ENCODE measurements around the gene KLHL26. TPM values are rescaled to one million over a fixed set of nuclear protein-coding genes. Genes with fewer than 3 reads are reported as not detected.
"Not testable (repeated sequence)": the region's sequence is repeated elsewhere in the genome, so short reads cannot be mapped to it uniquely, and the experiment has no call there.

The KLHL26 gene, protein sequence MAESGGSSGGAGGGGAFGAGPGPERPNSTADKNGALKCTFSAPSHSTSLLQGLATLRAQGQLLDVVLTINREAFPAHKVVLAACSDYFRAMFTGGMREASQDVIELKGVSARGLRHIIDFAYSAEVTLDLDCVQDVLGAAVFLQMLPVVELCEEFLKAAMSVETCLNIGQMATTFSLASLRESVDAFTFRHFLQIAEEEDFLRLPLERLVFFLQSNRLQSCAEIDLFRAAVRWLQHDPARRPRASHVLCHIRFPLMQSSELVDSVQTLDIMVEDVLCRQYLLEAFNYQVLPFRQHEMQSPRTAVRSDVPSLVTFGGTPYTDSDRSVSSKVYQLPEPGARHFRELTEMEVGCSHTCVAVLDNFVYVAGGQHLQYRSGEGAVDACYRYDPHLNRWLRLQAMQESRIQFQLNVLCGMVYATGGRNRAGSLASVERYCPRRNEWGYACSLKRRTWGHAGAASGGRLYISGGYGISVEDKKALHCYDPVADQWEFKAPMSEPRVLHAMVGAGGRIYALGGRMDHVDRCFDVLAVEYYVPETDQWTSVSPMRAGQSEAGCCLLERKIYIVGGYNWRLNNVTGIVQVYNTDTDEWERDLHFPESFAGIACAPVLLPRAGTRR
- total RNA-seq, result 6.6 TPM
- long read RNA-seq, full-length matches to known transcripts, result 7 of 14 reads
- long read RNA-seq, partial matches to known transcripts, result 0 of 14 reads
- long read RNA-seq, other reads (novel, unspliced or antisense), result 7 of 14 reads

DNA sequence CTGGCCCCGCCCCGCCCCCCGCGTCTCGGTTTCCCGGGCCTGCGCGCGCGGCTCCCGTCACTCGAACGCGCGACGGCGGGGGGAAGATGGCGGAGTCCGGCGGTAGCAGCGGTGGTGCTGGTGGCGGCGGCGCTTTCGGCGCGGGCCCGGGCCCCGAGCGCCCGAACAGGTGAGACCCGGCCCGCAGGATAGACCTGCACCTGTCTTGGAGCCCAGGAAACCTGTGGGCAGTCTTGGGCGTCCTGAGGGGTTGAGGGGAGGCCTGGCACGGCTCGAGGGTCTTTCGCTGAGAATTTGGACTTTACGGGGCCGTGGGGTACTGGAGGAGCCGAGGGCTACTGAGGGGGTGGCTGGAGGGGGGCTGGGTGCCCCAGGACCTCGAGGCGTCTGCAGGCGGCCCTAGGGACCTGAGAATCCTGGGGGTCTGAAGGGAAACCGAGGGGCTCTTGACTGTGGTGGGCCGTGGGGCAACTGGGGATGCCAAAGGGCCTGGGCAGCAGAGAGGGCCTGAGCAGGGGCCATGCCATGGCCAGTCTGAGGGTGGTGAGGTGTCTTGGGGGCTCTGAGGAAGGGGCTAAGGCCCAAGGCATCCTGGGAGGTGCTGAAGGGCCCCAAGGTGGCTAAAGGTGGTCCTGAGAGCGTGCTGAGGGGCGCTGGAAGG is at the start of gene KLHL26:
KLHL26 (plus strand) TSS at position 60 of the 661 bp plus-strand sequence; CDS start at position 87, 27 bp downstream.
- ATAC-seq, result no peak
- intact Hi-C loops (cut with DNase I), result no loop called here
- DNase-seq (ENCODE audit: missing footprints), result no peak

DNA sequence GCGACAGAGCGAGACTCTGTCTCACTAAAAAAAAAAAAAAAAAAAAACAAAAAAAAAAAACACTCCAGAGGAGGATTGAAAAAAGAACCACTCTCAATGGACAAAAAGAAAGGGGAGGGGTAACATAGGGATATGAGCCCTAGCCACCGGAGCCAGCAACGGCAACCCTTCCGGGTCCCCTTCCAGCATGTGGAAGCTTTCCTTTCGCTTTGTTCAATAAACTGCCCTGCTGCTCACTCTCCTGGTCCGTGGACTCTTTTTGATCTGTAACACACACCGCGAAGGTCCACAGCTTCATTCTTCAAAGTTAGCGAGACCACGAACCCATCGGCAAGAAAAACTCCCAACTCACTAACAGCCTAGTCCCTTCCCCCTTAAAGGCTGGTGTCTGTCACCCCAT is 49.3 kb upstream of the KLHL26 start:
- intact Hi-C loops (cut with DNase I), result no loop called here
- no peak for DNase-seq (ENCODE audit: missing footprints)
- no peak for ATAC-seq

DNA sequence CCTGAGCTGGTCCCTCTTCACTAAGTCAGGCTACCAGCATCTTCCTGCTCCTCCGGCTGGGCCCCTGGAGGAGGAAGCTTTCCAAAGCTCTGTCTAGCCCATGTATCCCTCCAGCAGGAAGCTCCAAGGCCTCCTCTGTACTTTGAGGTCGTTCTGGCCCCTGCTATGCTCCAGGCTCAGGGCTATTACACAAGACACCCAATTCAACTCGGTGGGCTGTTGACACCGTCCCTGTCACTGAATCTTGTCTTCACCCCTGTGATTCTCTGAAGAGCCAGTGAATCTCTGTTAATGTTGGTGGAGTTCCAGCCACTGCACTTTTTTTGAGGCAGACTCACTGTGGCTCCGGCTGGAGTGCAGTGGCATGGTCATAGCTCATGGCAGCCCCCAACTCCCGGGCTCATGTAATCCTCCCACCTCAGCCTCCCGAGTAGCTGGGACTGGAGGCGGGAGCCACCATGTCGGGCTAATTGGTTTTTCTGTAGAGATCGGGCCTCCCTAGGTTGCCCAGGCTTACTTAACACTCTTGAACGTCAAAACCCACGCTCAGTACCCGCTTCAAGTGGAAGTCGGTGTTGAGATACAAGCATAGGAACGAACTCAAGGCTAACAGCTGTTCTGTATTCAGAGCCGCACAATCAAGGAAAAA is 48.7 kb upstream of the KLHL26 start:
- intact Hi-C loops (cut with DNase I), result no loop called here
- ATAC-seq, result peak; percentile 1
- no peak for DNase-seq (ENCODE audit: missing footprints)

DNA sequence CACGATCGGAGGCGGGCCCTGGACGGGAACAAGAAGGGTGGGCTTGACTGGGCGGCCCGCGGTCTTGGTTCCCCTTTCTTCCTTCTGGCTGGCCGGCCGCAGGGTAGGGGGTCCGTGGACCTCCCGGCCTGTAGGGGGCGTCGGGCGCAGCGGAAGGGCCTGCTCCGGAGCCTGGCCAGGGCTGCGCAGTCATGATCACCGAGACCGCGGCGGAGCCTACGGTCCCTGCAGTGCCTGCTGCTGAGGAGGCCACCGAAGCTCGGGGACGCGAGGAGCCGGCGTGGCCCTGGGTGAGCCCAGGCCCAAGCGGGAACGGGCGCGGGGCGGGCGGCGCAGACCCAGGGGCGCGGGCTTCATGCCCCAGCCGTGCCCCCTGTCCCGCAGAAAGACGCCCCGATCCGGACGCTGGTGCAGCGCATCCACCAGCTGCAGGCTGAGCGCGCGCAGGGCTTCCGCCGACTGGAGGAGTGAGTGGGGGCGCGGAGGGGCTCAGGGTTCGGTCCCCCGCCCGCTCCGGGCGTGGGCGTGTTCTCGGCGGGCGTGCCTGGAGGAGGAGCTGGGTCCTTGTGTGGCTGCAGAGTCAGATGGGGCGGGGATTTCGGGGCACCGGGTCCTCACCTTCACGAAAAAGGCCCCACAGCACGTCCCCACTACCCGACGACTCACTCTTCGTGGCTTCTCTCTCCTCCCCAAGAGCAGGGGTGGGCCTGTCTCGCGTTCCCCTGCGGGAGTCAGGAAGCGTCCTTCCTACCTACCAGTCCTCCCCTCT is 48.0 kb upstream of the KLHL26 start, which contains the start of gene REX1BD:
REX1BD (plus strand) TSS at position 188 of the 769 bp plus-strand sequence; CDS start at position 192, 4 bp downstream.
- intact Hi-C loops (cut with DNase I), result no loop called here
- ATAC-seq (peak; percentile 93), DNase-seq (ENCODE audit: missing footprints) (peak; percentile 95)

DNA sequence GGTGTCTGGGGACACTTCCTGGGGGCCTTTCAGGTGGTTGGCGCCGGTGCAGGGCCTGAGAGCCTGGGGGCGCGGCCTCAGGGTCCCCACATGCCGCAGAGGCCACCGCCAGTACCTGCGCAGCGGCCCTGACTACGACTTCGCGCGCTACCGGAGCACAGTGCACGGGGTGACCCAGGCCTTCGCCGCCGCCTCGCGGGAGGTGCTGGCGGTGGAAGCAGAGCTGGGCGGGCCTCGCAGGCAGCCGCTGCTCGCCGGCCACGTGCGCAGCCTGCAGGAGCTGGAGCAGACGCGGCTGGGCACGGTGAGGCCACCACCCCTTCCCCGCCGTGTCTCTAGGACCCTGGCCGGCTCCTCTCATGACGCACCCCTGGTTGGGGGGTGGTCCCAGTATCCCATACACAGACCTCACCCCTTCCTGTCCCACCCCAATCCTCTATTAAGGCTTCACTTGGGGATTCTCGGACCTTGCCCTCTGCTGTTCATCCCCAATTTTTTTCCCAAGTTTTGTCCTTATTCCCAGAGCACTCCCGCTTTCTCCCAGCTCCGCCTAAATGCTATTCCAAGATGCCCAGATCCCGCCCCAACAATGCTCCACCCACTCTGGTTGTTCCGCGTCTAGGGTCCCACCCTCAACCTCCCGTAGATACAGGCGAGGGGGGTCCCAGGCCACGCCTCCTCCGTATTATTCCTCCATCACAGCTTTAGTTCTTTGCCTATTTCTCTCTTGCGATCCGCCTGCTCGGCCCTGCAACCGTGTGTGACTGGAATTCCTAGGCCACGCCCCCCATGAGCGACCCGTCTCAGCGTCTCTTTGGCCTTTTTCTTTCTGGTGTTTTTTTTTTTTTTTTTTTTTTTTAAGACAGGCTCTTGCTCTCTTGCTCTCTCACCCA is 47.2 kb upstream of the KLHL26 start:
- DNase-seq (ENCODE audit: missing footprints), result peak; percentile 87
- intact Hi-C loops (cut with DNase I), result loop anchor here (5.0 kb wide), 1 partner anchor 83 kb away; no protein-coding TSS in a partner anchor
- peak; percentile 59 for ATAC-seq

DNA sequence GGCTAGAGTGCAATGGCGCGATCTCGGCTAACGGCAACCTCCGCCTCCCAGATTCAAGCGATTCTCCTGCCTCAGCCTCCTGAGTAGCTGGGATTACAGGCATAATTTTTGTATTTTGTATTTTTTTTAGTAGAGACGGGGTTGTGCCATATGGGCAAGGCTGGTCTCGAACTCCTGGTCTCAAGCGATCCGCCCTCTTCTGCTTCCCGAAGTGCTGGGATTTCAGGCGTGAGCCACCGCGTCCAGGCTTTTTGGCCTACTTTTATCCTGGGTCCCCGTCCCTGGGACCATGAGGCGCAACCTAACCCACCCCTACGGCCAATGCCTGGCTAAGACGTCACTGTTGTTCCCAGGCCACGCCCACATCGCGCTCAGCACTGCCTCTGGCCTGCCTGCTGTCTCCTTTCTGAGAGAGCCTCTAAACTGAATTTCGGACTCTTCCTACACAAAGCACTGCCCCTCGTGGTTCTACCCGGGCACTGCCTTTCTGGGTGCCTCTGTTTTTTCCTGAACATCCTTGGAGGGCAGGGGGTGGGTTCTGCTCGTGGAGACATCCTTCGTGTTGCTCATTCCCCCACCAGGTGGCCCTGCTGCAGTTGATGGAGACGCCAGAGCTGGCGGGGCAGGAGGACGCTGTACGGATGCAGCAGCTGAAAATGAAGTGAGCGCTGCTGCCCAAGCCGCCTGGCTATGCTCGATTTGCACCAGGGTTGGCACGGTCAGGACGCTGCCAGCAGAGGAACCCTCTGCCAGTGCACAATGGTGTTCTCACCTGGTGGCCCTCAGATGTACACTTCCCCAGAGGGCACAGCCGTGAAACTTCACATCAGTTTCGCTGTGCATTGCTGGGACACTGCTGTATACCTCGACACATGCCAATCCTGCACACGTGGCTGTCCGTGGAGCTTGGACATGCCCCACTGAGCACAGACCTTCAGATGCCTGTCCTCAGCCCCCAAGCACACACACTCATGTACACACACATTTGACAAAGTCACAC is 46.3 kb upstream of the KLHL26 start:
- ATAC-seq (no peak), DNase-seq (ENCODE audit: missing footprints) (no peak)
- intact Hi-C loops (cut with DNase I), result loop anchor here (5.0 kb wide), 1 partner anchor 82 kb away; no protein-coding TSS in a partner anchor

DNA sequence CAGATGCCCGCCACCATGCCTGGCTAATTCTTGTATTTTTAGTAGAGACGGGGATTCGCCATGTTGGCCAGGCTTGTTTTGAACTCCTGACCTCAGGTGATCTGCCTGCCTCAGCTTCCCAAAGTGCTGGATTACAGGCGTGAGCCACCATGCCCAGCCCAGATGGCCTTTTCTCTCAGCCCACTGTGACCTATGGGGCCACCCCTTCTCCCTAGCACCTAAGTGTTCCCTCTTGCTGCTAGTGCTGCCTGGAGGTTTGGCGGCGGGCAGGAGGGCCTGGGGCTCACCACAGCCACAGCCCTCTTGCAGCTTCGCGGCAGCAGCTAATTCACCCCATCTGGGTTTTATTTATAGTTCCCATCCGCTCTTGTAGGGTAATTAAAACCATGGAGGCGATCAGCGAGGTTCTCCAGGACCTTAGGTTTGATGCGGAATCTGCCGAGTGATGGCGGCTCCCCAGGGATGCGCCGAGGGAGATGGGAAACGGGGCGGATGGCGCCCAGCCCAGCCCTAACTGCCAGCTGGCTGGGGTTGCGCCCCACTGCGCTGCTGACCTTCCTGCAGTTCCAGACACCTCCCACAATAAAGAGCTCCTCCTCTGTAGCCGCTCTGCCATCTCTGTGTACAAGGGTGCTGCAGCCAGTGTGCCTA is 45.0 kb upstream of the KLHL26 start:
- DNase-seq (ENCODE audit: missing footprints) (no peak), ATAC-seq (no peak)
- intact Hi-C loops (cut with DNase I), result loop anchor here (5.0 kb wide), 1 partner anchor 80 kb away; no protein-coding TSS in a partner anchor

DNA sequence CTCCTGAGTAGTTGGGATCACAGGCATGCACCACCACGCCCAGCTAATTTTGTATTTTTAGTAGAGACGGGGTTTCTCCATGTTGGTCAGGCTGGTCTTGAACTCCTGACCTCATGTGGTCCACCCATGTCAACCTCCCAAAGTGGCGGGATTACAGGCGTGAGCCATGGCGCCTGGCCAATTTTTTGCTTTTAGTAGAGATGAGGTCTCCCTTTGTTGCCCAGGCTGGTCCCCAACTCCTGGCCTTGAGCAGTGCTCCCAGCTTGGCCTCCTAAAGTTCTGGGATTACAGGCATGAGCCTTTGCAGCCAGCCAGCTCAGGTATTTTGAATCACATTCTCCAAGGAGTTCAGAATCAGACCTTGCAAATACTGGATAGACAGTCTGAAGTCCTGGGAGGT is 44.1 kb upstream of the KLHL26 start:
- not testable (repeated sequence) for DNase-seq (ENCODE audit: missing footprints); ATAC-seq
- intact Hi-C loops (cut with DNase I), result loop anchor here (5.0 kb wide), 1 partner anchor 80 kb away; no protein-coding TSS in a partner anchor

DNA sequence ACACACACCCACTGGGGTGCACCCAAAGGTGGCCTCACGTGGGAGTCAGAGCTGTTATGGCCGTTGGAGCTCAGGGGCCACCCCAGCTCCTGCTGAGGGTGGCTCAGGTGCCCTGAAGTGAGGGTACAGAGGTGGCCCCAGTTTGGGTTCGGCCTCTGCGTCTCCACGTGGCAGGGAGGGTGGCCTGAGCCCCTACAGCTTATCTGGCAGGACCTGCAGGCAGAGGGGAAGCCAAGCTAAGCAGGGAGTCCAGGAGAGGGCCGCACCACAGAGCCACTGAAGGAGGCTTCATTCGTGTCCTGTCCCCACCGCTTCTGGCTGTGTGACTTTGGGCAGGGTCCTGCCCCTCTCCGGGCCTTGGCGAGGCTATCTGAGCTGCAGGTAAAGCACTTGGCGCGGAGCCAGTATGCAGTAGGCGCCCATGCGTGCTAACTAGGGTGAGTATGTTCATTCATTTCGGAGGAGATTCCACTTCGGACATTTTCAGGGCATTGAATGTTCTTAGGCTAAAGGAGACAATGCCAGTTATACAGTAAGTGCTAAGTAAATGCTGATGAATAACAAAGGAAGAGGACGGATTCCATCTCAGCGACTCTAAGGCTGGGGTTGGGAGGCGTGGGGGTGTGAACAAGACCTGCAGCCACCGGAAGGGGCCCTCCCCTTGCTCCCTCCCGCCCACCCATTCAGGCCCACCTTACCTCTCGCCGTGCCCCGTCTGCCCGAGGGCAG is 43.3 kb upstream of the KLHL26 start:
- no peak for ATAC-seq
- intact Hi-C loops (cut with DNase I), result loop anchor here (2.0 to 5.0 kb wide), 2 partner anchors 79 to 253 kb away; no protein-coding TSS in a partner anchor
- peak; percentile 69 for DNase-seq (ENCODE audit: missing footprints)

DNA sequence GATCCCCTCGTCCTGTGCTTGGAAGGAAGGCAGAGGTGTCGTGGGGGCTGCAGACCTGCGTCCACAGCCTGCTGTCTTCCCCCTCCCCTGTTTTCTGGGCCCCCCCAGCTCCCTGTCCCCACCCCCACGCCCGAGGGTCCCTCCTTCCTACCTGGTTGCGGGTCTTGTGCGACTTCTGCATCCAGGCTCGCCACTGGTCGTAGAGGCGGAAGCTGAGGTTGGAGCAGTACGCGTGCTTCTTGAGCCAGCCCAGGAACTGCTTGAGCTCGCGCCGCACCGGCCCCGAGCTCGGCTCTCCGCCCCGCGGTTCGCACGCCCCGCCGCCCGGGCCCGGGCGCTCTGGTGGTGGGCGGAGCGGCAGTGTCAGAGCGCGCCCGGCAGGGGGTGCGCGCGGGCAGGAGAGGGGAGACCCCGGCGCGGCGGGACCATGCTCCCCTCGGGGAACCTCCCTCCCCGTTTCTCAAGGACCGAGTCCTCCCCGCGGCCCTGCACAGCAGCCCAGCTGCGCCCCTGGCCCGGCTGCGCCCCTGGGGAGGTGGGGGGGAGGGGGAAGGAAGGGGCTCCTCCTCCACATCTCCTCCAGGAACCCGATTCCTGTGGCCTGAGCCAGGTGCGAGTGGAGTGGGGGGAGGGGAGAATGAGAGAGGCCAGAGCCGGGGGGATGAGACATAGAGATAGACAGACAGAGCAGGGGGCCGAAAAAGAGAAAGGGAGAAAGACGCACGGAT is 42.6 kb upstream of the KLHL26 start:
- peak; percentile 75 for ATAC-seq
- intact Hi-C loops (cut with DNase I), result loop anchor here (2.0 to 5.0 kb wide), 2 partner anchors 78 to 253 kb away; no protein-coding TSS in a partner anchor
- peak; percentile 87 for DNase-seq (ENCODE audit: missing footprints)

DNA sequence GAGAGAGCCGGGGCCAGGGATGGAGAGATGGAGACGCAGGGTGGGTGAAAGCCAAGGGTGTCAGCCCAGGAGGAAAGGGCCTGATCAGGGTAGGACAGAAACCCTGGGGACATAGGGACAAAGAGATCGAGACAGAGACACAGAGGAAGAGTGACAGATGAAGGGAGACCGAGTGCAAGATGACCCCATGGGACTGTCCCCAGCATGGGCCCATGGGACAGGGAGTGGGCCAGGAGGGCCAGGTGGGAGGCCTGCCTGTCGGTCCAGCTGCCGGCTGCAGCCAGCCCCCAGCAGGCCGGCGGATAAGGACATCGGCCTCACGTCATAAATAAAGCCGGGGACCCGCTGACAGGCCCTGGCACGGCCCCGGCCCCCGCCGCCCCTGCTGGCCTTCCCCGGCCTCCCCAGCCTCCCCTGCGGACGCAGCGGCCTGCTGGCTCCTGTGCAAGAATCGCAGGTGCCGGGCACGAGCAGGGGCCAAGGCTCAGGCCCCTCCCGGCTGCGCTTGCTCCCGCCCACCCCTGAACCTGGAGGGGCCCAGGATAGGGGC is 41.9 kb upstream of the KLHL26 start:
- intact Hi-C loops (cut with DNase I), result loop anchor here (2.0 to 5.0 kb wide), 2 partner anchors 77 to 252 kb away; no protein-coding TSS in a partner anchor
- ATAC-seq (peak; percentile 32), DNase-seq (ENCODE audit: missing footprints) (peak; percentile 66)

DNA sequence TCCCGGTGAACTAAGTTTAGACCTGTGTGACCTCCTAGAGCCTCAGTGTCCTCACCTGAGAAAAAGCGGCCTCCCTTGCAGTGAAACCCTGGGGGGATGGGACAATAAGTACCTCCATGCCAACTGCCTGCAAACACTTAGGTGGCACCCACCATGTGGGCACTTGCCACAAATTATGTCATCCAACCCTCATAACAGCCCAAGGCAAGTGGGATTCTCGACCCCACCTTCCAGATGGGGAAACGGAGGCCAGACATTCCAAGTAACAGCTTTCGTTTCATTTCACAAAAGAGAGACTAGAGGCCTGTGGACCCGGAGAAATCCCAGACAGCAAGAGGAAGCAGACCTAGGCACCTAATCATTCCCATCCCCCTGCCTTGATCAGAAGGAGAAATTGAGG is 41.4 kb upstream of the KLHL26 start:
- ATAC-seq (no peak), DNase-seq (ENCODE audit: missing footprints) (no peak)
- intact Hi-C loops (cut with DNase I), result loop anchor here (2.0 kb wide), 1 partner anchor 251 kb away; no protein-coding TSS in a partner anchor

DNA sequence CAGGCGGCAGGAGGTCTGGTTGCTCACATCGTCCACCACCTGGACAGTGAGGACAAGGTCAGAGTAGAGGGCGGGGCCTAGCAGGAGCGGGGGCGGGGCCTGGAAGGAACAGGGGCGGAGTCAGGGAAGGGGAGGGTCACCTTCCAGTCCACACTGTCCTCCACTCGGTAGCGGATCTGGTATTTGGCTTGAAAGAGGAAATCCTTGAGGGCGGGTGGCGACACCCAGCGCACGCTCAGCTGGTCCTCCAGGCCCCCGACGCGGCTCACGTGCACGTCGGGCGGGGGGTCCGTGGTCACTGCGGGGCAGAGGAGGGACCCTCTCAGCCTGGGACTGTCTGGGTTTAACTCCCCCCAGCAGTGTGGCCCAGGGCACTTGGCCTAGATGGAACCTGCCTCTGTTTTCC is 40.1 kb upstream of the KLHL26 start:
- peak; percentile 24 for ATAC-seq
- intact Hi-C loops (cut with DNase I), result no loop called here
- DNase-seq (ENCODE audit: missing footprints), result peak; percentile 73

Data from Right ventricle myocardium inferior (tissue), 1 donor.